Panc1 (cell line): ENCODE data around the gene UROS. TPM values are rescaled to one million over a fixed set of nuclear protein-coding genes. Genes with fewer than 3 reads are reported as not detected.

Source experiments
- ATAC-seq: fragments of 200-7000 bp; cut with Tn5 transposase; 2 replicates; pipeline ENCODE4 v1.9.1; 2020; ENCODE audit warnings: mild to moderate bottlenecking, moderate library complexity
- BruUV-seq: library from RNA; stranded (reverse); fragments of 400-500 nt; replicated peaks from 2 replicates; lab custom pipeline; 2021; lab: Mats Ljungman, UMichigan
- CTCF ChIA-PET: fragments of 300-600 bp; sonication (Branson Sonifier 250); formaldehyde crosslinking; loops from one replicate; lab custom pipeline; 2022; ENCODE audit warnings: antibody characterized with exemption; lab: Charles Lee
- POLR2A ChIA-PET: fragments of 300-600 bp; sonication (Branson Sonifier 250); formaldehyde crosslinking; loops from one replicate; lab custom pipeline; 2022; ENCODE audit warnings: antibody characterized with exemption; lab: Charles Lee
- DNase-seq: peaks from one replicate; pipeline ENCODE4 v3.0.0-alpha.2; 2010; ENCODE audit warnings: low read depth, low spot score
- H3K27ac ChIP-seq: 2 replicates; pipeline ENCODE4 v1.5.1; 2011; ENCODE audit warnings: mild to moderate bottlenecking, low read length, inconsistent platforms
- H3K27me3 ChIP-seq: fragments of 200-500 bp; sonication (Bioruptor generic); 2 replicates; pipeline ENCODE4 v1.6.0; 2014; ENCODE audit warnings: low read length, inconsistent platforms; ENCODE audit not compliant: control insufficient read depth, insufficient read depth
- H3K36me3 ChIP-seq: fragments of 200-500 bp; sonication (Bioruptor generic); 2 replicates; pipeline ENCODE4 v1.5.1; 2014; ENCODE audit warnings: inconsistent platforms, mild to moderate bottlenecking, low read length, moderate library complexity; ENCODE audit not compliant: control insufficient read depth, insufficient read depth
- H3K4me1 ChIP-seq: 2 replicates; pipeline ENCODE4 v1.5.1; 2011; ENCODE audit warnings: inconsistent platforms, mild to moderate bottlenecking, low read length, moderate library complexity; ENCODE audit not compliant: control insufficient read depth, insufficient read depth
- H3K4me3 ChIP-seq, 2 experiments: 2 replicates each; pipeline ENCODE4 v1.5.1; 2011 to 2012; ENCODE audit warnings: low read depth in 2 of 2, low read length in 2 of 2, mild to moderate bottlenecking in 2 of 2, inconsistent platforms in 1 of 2, moderate library complexity in 1 of 2
- H3K9me3 ChIP-seq: fragments of 200-500 bp; sonication (Bioruptor generic); 2 replicates; pipeline ENCODE4 v1.5.1; 2014; ENCODE audit warnings: low read depth, mild to moderate bottlenecking, inconsistent platforms, low read length, moderate library complexity; ENCODE audit not compliant: control insufficient read depth, insufficient read depth
- CTCF ChIP-seq: fragments of 450-650 bp; IDR thresholded peaks from 2 replicates; pipeline ENCODE4 v1.5.1; 2017; ENCODE audit warnings: mild to moderate bottlenecking
- POLR2AphosphoS5 ChIP-seq: IDR thresholded peaks from 2 replicates; pipeline ENCODE4 v1.6.1; 2012; ENCODE audit warnings: mild to moderate bottlenecking, low read depth, low read length, moderate library complexity
- REST ChIP-seq, 2 experiments: IDR thresholded peaks; 2 replicates each; pipeline ENCODE4 v1.6.1; 2011 to 2012; ENCODE audit warnings: low read depth in 2 of 2, control low read depth in 1 of 2, low read length in 1 of 2, mild to moderate bottlenecking in 1 of 2, moderate library complexity in 1 of 2; ENCODE audit not compliant: insufficient read depth in 1 of 2
- SIN3A ChIP-seq: IDR thresholded peaks from 2 replicates; pipeline ENCODE4 v1.6.1; 2012; ENCODE audit warnings: low read depth, mild to moderate bottlenecking, low read length, moderate library complexity, borderline replicate concordance; ENCODE audit not compliant: insufficient read depth
- TCF7L2 ChIP-seq: IDR thresholded peaks from 2 replicates; pipeline ENCODE4 v1.6.1; 2011; ENCODE audit warnings: mild to moderate bottlenecking, low read depth, low read length, inconsistent platforms
- in situ Hi-C: cut with HindIII; loops from 2 replicates; pipeline ENCODE4 v1.10.0; 2016; ENCODE audit warnings: low sequenced_read_pairs, low pct_unique_long_range_greater_than_20kb
- intact Hi-C: fragments of 100-400 bp; cut with micrococcal nuclease; formaldehyde crosslinking; loops from one replicate; pipeline ENCODE4 v1.10.0; 2022; ENCODE audit not compliant: unreplicated experiment
- total RNA-seq: library from RNA; stranded (reverse); gene quantifications from one replicate; pipeline ENCODE4 v1.2.1, GENCODE V29; 2021; ENCODE audit not compliant: unreplicated experiment

UROS gene
- total RNA-seq, 1 experiment from 2014 or later: 103 TPM

GRCh38 chr10:125761961-125762360, 61.1 kb downstream of the UROS start:
- ChIA-PET CTCF (no interaction called here), POLR2A (no interaction called here)
- DNase-seq (no peak), ATAC-seq (no peak)
- intact Hi-C loops (no loop called here), in situ Hi-C loops (no loop called here)
- no peaks in the 10 kb centered on the region for H3K4me1 ChIP-seq
- no peak overlapping the region for H3K27ac ChIP-seq
- no peaks in the 10 kb centered on the region for H3K9me3 ChIP-seq
- no peaks in the 10 kb centered on the region for H3K27me3 ChIP-seq
- no TSS peak for BruUV-seq
- TF ChIP-seq TCF7L2: no peak
- TF ChIP-seq SIN3A: no peak
- TF ChIP-seq CTCF: no peak
- TF ChIP-seq REST (IDR thresholded peaks at IDR 0.05; ENCODE audit: insufficient read depth in 1 of 2, low read depth in 2 of 2, low read length in 1 of 2): no peak
- TF ChIP-seq POLR2AphosphoS5: no peak
- H3K4me3 ChIP-seq: no peak overlapping the region
- H3K36me3 ChIP-seq: peaks cover 32% of the 10 kb centered on the region

GRCh38 chr10:125757742-125758141, 65.3 kb downstream of the UROS start:
- intact Hi-C loops: no loop called here
- Histone ChIP-seq H3K4me1 (no peaks in the 10 kb centered on the region), H3K36me3 (peaks cover 35% of the 10 kb centered on the region), H3K4me3 (no peak overlapping the region), H3K27me3 (no peaks in the 10 kb centered on the region), H3K27ac (no peak overlapping the region), H3K9me3 (no peaks in the 10 kb centered on the region)
- POLR2A ChIA-PET: no interaction called here
- in situ Hi-C loops: no loop called here
- DNase-seq: no peak
- CTCF ChIA-PET: no interaction called here
- BruUV-seq: no TSS peak
- no peak for ATAC-seq
- no peak for TF ChIP-seq SIN3A
- no peak for TF ChIP-seq REST (IDR thresholded peaks at IDR 0.05; ENCODE audit: insufficient read depth in 1 of 2, low read depth in 2 of 2, low read length in 1 of 2)
- TF ChIP-seq POLR2AphosphoS5: no peak
- no peak for TF ChIP-seq CTCF
- no peak for TF ChIP-seq TCF7L2
